Esophagus squamous epithelium (tissue), 4 donors: ENCODE results near the gene SLC12A7.

Experiments
- POLR2A ChIP-seq, 4 donors: fragments of 450-650 bp; IDR thresholded peaks; one replicate each; pipeline ENCODE4 v1.6.1; 2017; ENCODE audit warnings: antibody characterized with exemption in 4 of 4, mild to moderate bottlenecking in 4 of 4, moderate library complexity in 3 of 4
- TF ChIP-seq, protein P1 (sequence below), 6 experiments: fragments of 450-650 bp in 4 of 6; fragments of 200-600 bp in 2 of 6; sonication (generic) in 2 of 6; IDR thresholded peaks; one replicate each; pipeline ENCODE4 v1.5.1; 2016 to 2019; ENCODE audit warnings: antibody characterized with exemption in 6 of 6, mild to moderate bottlenecking in 4 of 6, moderate library complexity in 4 of 6

DNA sequence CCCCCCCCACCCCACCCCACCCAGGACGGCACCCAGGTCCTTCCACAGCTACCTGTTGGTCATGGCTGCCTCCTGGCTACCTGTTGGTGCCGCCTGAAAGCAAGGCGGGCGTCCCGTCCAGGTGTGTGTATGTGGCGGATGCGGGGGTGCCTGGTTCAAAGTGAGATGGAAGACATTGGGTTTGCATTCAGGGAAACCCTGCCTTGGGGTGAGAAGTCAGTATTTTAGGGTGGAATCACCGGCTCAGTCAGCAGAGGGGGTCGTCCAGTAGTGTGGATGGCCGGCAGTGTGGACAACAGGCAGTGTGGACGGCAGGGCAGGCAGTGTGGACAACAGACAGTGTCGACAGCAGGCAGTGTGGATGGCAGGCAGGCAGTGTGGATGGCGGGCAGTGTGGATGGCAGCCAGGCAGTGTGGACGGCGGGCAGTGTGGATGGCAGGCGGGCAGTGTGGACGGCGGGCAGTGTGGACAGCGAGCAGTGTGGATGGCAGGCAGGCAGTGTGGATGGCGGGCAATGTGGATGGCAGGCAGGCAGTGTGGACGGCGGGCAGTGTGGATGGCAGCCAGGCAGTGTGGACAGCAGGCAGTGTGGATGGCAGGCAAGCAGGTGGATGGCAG, 75.2 kb downstream of the SLC12A7 start:
- TF ChIP-seq, protein P1, sequence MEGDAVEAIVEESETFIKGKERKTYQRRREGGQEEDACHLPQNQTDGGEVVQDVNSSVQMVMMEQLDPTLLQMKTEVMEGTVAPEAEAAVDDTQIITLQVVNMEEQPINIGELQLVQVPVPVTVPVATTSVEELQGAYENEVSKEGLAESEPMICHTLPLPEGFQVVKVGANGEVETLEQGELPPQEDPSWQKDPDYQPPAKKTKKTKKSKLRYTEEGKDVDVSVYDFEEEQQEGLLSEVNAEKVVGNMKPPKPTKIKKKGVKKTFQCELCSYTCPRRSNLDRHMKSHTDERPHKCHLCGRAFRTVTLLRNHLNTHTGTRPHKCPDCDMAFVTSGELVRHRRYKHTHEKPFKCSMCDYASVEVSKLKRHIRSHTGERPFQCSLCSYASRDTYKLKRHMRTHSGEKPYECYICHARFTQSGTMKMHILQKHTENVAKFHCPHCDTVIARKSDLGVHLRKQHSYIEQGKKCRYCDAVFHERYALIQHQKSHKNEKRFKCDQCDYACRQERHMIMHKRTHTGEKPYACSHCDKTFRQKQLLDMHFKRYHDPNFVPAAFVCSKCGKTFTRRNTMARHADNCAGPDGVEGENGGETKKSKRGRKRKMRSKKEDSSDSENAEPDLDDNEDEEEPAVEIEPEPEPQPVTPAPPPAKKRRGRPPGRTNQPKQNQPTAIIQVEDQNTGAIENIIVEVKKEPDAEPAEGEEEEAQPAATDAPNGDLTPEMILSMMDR (IDR thresholded peaks at IDR 0.05) = no peak
- no peak for TF ChIP-seq POLR2A (IDR thresholded peaks at IDR 0.05)
